DMS79 (cell line): ENCODE measurements around the gene PMM2.
"Not testable (repeated sequence)": the region's sequence is repeated elsewhere in the genome, so short reads cannot be mapped to it uniquely, and the experiment has no call there.

Source experiments
- DNase-seq: peaks from one replicate; lab custom pipeline; 2025; lab: John Stamatoyannopoulos, UW

Gene PMM2

GRCh38 chr16:8797364-8798173 is at the start of gene PMM2, which contains the start of gene TMEM186:
PMM2 (plus strand) TSS chr16:8797839; CDS start chr16:8797883, 44 bp downstream.
TMEM186 (minus strand) TSS chr16:8797639; CDS start chr16:8797614, 25 bp downstream.
- peak; percentile 97 for DNase-seq

GRCh38 chr16:8748944-8749343 is 48.7 kb upstream of the PMM2 start:
- not testable (repeated sequence) for DNase-seq

GRCh38 chr16:8751481-8752311 is 45.9 kb upstream of the PMM2 start:
- no peak for DNase-seq

- DNase-seq: no peak
Measured at GRCh38 chr16:8752706-8753105, 44.9 kb upstream of the PMM2 start.

GRCh38 chr16:8753416-8754054 is 44.1 kb upstream of the PMM2 start:
- DNase-seq: no peak

- DNase-seq: no peak
Measured at GRCh38 chr16:8756755-8757154, 40.9 kb upstream of the PMM2 start.

- DNase-seq: no peak
Measured at GRCh38 chr16:8758022-8758421, 39.6 kb upstream of the PMM2 start.

GRCh38 chr16:8760021-8760420 is 37.6 kb upstream of the PMM2 start:
- no peak for DNase-seq

- no peak for DNase-seq
Measured at GRCh38 chr16:8761078-8761477, 36.6 kb upstream of the PMM2 start.

GRCh38 chr16:8762254-8762653 is 35.4 kb upstream of the PMM2 start:
- no peak for DNase-seq

GRCh38 chr16:8763083-8763482 is 34.6 kb upstream of the PMM2 start:
- no peak for DNase-seq

GRCh38 chr16:8763899-8764298 is 33.7 kb upstream of the PMM2 start:
- DNase-seq: no peak

- DNase-seq: no peak
Measured at GRCh38 chr16:8764525-8765250, 33.0 kb upstream of the PMM2 start.

- no peak for DNase-seq
Measured at GRCh38 chr16:8767176-8767575, 30.5 kb upstream of the PMM2 start.

- DNase-seq: no peak
Measured at GRCh38 chr16:8768283-8768682, 29.4 kb upstream of the PMM2 start.

- DNase-seq: no peak
Measured at GRCh38 chr16:8768692-8769091, 28.9 kb upstream of the PMM2 start.

GRCh38 chr16:8773537-8773936 is 24.1 kb upstream of the PMM2 start:
- DNase-seq: no peak

GRCh38 chr16:8774208-8774607 is 23.4 kb upstream of the PMM2 start:
- DNase-seq: no peak

GRCh38 chr16:8775359-8775758 is 22.3 kb upstream of the PMM2 start:
- DNase-seq: no peak

- DNase-seq: no peak
Measured at GRCh38 chr16:8776129-8776584, 21.5 kb upstream of the PMM2 start.

- DNase-seq: no peak
Measured at GRCh38 chr16:8777217-8777616, 20.4 kb upstream of the PMM2 start.

- no peak for DNase-seq
Measured at GRCh38 chr16:8781797-8782196, 15.8 kb upstream of the PMM2 start.
